ENCODE results near the gene RAD23B.

GRCh38 chr9:107332883-107333282 lies 49.8 kb downstream of the RAD23B start:
- TF ChIP-seq CTCF (IDR thresholded peaks at IDR 0.05; ENCODE audit: insufficient read depth, low read depth, low read length) = no peak
- no peak for TF ChIP-seq EZH2 (IDR thresholded peaks at IDR 0.05; ENCODE audit: insufficient read depth, low read length)
